Measurements from ENCODE around the gene TRPM5. TPM values are rescaled to one million over a fixed set of nuclear protein-coding genes. Genes with fewer than 3 reads are reported as not detected.

TRPM5 gene
- total RNA-seq, 1 experiment from 2014 or later, result 0.07 TPM

GRCh38 chr11:2432171-2432621, 12.1 kb downstream of the TRPM5 start (continued):
- TF ChIP-seq MLX (CRISPR knock-in tag; IDR thresholded peaks at IDR 0.05) (no peak), RORB (CRISPR knock-in tag; IDR thresholded peaks at IDR 0.05) (no peak), ZNF532 (CRISPR knock-in tag; IDR thresholded peaks at IDR 0.05; ENCODE audit: borderline replicate concordance) (no peak), ARID4B (CRISPR knock-in tag; IDR thresholded peaks at IDR 0.05; ENCODE audit: borderline replicate concordance) (no peak), SOX15 (CRISPR knock-in tag; IDR thresholded peaks at IDR 0.05) (no peak)

- Mint-ChIP-seq H3K4me1 (no peaks in the 10 kb centered on the region), H3K27me3 (ENCODE audit: low read depth) (peaks cover 6% of the 10 kb centered on the region), H3K4me3 (no peak overlapping the region), H3K27ac (no peak overlapping the region), H3K36me3 (no peaks in the 10 kb centered on the region), H3K9me3 (no peaks in the 10 kb centered on the region)
- TF ChIP-seq E2F5 (CRISPR knock-in tag; IDR thresholded peaks at IDR 0.05) (no peak), JUN (CRISPR knock-in tag; IDR thresholded peaks at IDR 0.05) (no peak), ZNF138 (CRISPR knock-in tag; conservative IDR thresholded peaks at IDR 0.05) (no peak), ZNF263 (CRISPR knock-in tag; IDR thresholded peaks at IDR 0.05; ENCODE audit: low read depth) (no peak), ZNF219 (CRISPR knock-in tag; IDR thresholded peaks at IDR 0.05; ENCODE audit: borderline replicate concordance) (no peak), STAT6 (CRISPR knock-in tag; conservative IDR thresholded peaks at IDR 0.05; ENCODE audit: low read depth) (no peak), OVOL2 (CRISPR knock-in tag; IDR thresholded peaks at IDR 0.05; ENCODE audit: borderline replicate concordance) (no peak), ZNF532 (CRISPR knock-in tag; IDR thresholded peaks at IDR 0.05; ENCODE audit: borderline replicate concordance) (no peak), IRF2 (CRISPR knock-in tag; IDR thresholded peaks at IDR 0.05; ENCODE audit: borderline replicate concordance, low read depth) (no peak), ZSCAN18 (CRISPR knock-in tag; IDR thresholded peaks at IDR 0.05) (no peak), ZNF232 (CRISPR knock-in tag; IDR thresholded peaks at IDR 0.05) (no peak)
- ChIA-PET CTCF (interaction anchor here (0.9 to 1.0 kb wide), 3 partner anchors 100 to 103 kb away, joined by 3 read pairs; no protein-coding TSS in a partner anchor), POLR2A (no interaction called here)
- ATAC-seq (no peak), DNase-seq (ENCODE audit: low spot score) (no peak)
These were observed 12.9 kb downstream of the TRPM5 start for GRCh38 chr11:2431395-2431794.

All from WTC11 (cell line).